Retinal pigment epithelial cell (primary cell): Measurements from ENCODE around the gene JAG2.

Experiments
- DNase-seq: peaks from one replicate; pipeline ENCODE4 v3.0.0-alpha.2; 2010; ENCODE audit warnings: low read depth
- H3K4me3 ChIP-seq: 2 replicates; pipeline ENCODE4 v1.5.1; 2011; ENCODE audit warnings: mild to moderate bottlenecking, low read length, control low read depth, moderate library complexity
- CTCF ChIP-seq: conservative IDR thresholded peaks from 2 replicates; pipeline ENCODE4 v1.5.1; 2011; ENCODE audit warnings: low read depth, low read length, control low read depth, inconsistent platforms

JAG2 gene

GRCh38 chr14:105200074-105200473 lies 31.5 kb upstream of the JAG2 start:
- no peak overlapping the region for H3K4me3 ChIP-seq
- no peak for DNase-seq
- peak; percentile 21 for TF ChIP-seq CTCF

GRCh38 chr14:105199093-105199492 lies 30.5 kb upstream of the JAG2 start:
- H3K4me3 ChIP-seq: no peak overlapping the region
- no peak for TF ChIP-seq CTCF
- DNase-seq: no peak

- no peak for DNase-seq
- peak; percentile 24 for TF ChIP-seq CTCF
- no peak overlapping the region for H3K4me3 ChIP-seq
Measured at GRCh38 chr14:105198588-105198987, 30.0 kb upstream of the JAG2 start.

GRCh38 chr14:105197211-105197641 lies 28.6 kb upstream of the JAG2 start:
- TF ChIP-seq CTCF: no peak
- H3K4me3 ChIP-seq: no peak overlapping the region
- DNase-seq: no peak

- TF ChIP-seq CTCF: no peak
- H3K4me3 ChIP-seq: no peak overlapping the region
- DNase-seq: no peak
Measured at GRCh38 chr14:105196265-105196960, 27.8 kb upstream of the JAG2 start.

GRCh38 chr14:105195522-105196264 lies 27.1 kb upstream of the JAG2 start:
- no peak overlapping the region for H3K4me3 ChIP-seq
- no peak for TF ChIP-seq CTCF
- DNase-seq: no peak

GRCh38 chr14:105195051-105195450 lies 26.5 kb upstream of the JAG2 start:
- no peak overlapping the region for H3K4me3 ChIP-seq
- DNase-seq: no peak

More at GRCh38 chr14:105195051-105195450, 26.5 kb upstream of the JAG2 start:
- no peak for TF ChIP-seq CTCF
